ENCODE results near the gene UBAC2. TPM values are rescaled to one million over a fixed set of nuclear protein-coding genes. Genes with fewer than 3 reads are reported as not detected.

The UBAC2 gene
- total RNA-seq, 1 donor from 2014 or later = 70.8 TPM

GRCh38 chr13:99174533-99175100 lies 26.0 kb upstream of the UBAC2 start:
- H3K9me3 Mint-ChIP-seq (ENCODE audit: low read depth) = peaks cover 2% of the 10 kb centered on the region
- peaks cover 5% of the 10 kb centered on the region for H3K4me1 Mint-ChIP-seq (ENCODE audit: low read depth)
- no peaks in the 10 kb centered on the region for H3K36me3 Mint-ChIP-seq (ENCODE audit: low read depth)
- no peak for DNase-seq (ENCODE audit: low spot score)
- no peak overlapping the region for H3K4me3 Mint-ChIP-seq (ENCODE audit: unreplicated experiment)
- no peak overlapping the region for H3K27ac Mint-ChIP-seq (ENCODE audit: unreplicated experiment)
- peaks cover 10% of the 10 kb centered on the region for H3K27me3 Mint-ChIP-seq (ENCODE audit: low read depth)
- TF ChIP-seq, protein P1, sequence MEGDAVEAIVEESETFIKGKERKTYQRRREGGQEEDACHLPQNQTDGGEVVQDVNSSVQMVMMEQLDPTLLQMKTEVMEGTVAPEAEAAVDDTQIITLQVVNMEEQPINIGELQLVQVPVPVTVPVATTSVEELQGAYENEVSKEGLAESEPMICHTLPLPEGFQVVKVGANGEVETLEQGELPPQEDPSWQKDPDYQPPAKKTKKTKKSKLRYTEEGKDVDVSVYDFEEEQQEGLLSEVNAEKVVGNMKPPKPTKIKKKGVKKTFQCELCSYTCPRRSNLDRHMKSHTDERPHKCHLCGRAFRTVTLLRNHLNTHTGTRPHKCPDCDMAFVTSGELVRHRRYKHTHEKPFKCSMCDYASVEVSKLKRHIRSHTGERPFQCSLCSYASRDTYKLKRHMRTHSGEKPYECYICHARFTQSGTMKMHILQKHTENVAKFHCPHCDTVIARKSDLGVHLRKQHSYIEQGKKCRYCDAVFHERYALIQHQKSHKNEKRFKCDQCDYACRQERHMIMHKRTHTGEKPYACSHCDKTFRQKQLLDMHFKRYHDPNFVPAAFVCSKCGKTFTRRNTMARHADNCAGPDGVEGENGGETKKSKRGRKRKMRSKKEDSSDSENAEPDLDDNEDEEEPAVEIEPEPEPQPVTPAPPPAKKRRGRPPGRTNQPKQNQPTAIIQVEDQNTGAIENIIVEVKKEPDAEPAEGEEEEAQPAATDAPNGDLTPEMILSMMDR (IDR thresholded peaks at IDR 0.05) = no peak

DNA sequence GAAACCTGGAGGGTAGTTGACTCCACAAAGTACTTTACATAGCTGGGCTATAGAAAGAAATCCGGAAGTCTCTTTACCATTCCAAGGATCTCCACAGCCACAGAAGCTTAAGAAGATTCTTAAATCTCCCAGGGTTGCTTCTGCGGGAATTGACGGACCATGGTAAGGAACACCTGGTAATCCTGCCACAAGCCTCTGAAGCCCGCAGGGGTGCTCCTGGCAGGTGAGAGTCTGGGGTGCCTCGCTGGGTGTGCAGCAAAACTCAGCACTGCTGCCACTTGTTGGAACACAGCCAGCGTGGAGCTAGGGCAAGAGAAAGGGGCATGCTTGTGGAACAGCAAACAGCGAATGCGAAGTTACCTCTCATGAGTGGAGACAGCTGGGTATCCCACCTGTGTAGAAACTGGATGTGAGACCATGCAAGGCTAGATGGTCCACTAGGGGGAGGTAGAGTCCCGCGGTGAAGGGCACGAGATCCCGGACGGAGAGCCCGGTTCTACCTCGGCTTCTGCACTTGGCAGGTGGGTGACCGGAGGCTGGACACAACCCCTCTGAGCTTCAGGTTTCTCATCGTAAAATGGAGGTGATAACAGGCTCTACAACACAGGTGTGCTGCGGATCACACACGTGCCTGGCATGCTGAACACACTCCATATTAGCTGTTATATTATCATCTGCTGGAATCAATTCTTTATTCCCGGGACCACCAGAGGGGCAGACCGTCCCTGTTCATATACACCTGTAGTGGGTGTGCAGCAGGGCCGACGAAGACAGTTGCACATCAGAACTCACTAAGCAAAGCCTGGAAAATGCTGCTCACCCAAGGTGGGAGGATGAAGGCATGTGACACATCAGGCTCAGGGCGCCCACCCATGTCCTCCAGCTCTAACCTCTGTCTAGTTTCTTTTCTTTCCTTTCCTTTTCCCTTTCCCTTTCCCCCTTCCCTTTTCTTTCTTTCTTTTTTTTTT lies 24.1 kb upstream of the UBAC2 start:
- H3K4me1 Mint-ChIP-seq (ENCODE audit: low read depth) = peaks cover 5% of the 10 kb centered on the region
- TF ChIP-seq, protein P1 (IDR thresholded peaks at IDR 0.05) = peak; percentile 93
- no peak for DNase-seq (ENCODE audit: low spot score)
- H3K9me3 Mint-ChIP-seq (ENCODE audit: low read depth) = no peaks in the 10 kb centered on the region
- H3K27ac Mint-ChIP-seq (ENCODE audit: unreplicated experiment) = no peak overlapping the region
- H3K36me3 Mint-ChIP-seq (ENCODE audit: low read depth) = no peaks in the 10 kb centered on the region
- H3K4me3 Mint-ChIP-seq (ENCODE audit: unreplicated experiment) = peak overlapping the region; percentile 49
- H3K27me3 Mint-ChIP-seq (ENCODE audit: low read depth) = peaks cover 9% of the 10 kb centered on the region

- TF ChIP-seq, protein P1 (IDR thresholded peaks at IDR 0.05) = no peak
These were observed 22.0 kb upstream of the UBAC2 start for GRCh38 chr13:99178636-99179035.

GRCh38 chr13:99179460-99179859 lies 21.2 kb upstream of the UBAC2 start:
- Mint-ChIP-seq H3K4me1 (ENCODE audit: low read depth) (peaks cover 7% of the 10 kb centered on the region), H3K4me3 (ENCODE audit: unreplicated experiment) (no peak overlapping the region), H3K27me3 (ENCODE audit: low read depth) (peaks cover 7% of the 10 kb centered on the region), H3K9me3 (ENCODE audit: low read depth) (no peaks in the 10 kb centered on the region), H3K36me3 (ENCODE audit: low read depth) (no peaks in the 10 kb centered on the region), H3K27ac (ENCODE audit: unreplicated experiment) (no peak overlapping the region)
- TF ChIP-seq, protein P1 (IDR thresholded peaks at IDR 0.05) = no peak
- DNase-seq (ENCODE audit: low spot score) = no peak

More at GRCh38 chr13:99178636-99179035, 22.0 kb upstream of the UBAC2 start:
- DNase-seq (ENCODE audit: low spot score) = no peak
- Mint-ChIP-seq H3K36me3 (ENCODE audit: low read depth) (no peaks in the 10 kb centered on the region), H3K27me3 (ENCODE audit: low read depth) (peaks cover 7% of the 10 kb centered on the region), H3K4me1 (ENCODE audit: low read depth) (peaks cover 5% of the 10 kb centered on the region), H3K4me3 (ENCODE audit: unreplicated experiment) (no peak overlapping the region), H3K27ac (ENCODE audit: unreplicated experiment) (no peak overlapping the region), H3K9me3 (ENCODE audit: low read depth) (no peaks in the 10 kb centered on the region)

GRCh38 chr13:99182439-99182838 lies 18.2 kb upstream of the UBAC2 start:
- no peak for DNase-seq (ENCODE audit: low spot score)
- no peak overlapping the region for H3K4me3 Mint-ChIP-seq (ENCODE audit: unreplicated experiment)
- H3K9me3 Mint-ChIP-seq (ENCODE audit: low read depth) = no peaks in the 10 kb centered on the region
- H3K4me1 Mint-ChIP-seq (ENCODE audit: low read depth) = peaks cover 2% of the 10 kb centered on the region
- TF ChIP-seq, protein P1 (IDR thresholded peaks at IDR 0.05) = no peak
- peaks cover 3% of the 10 kb centered on the region for H3K27me3 Mint-ChIP-seq (ENCODE audit: low read depth)
- no peak overlapping the region for H3K27ac Mint-ChIP-seq (ENCODE audit: unreplicated experiment)
- H3K36me3 Mint-ChIP-seq (ENCODE audit: low read depth) = no peaks in the 10 kb centered on the region
